Colon (tissue), 2 donors: Measurements from ENCODE around the gene GRB7.
"Not testable (repeated sequence)": the region's sequence is repeated elsewhere in the genome, so short reads cannot be mapped to it uniquely, and the experiment has no call there.

Experiments
- FAIRE-seq: peaks from 2 replicates; lab custom pipeline; 2012; peaks lifted over from hg19 to GRCh38; lab: Jason Lieb, UNC
- donor health status: control.
- donor health status: control.

Gene GRB7

GRCh38 chr17:39737760-39738567 lies at the start of gene GRB7:
Gene GRB7 (plus strand): TSS chr17:39737938. CDS start chr17:39742302, 4,364 bp downstream.
- FAIRE-seq, result no peak

GRCh38 chr17:39688475-39688835 lies 49.3 kb upstream of the GRB7 start:
- FAIRE-seq, result no peak

- no peak for FAIRE-seq
Measured at GRCh38 chr17:39688945-39689344, 48.8 kb upstream of the GRB7 start.

- no peak for FAIRE-seq
Measured at GRCh38 chr17:39694593-39694992, 43.1 kb upstream of the GRB7 start.

- FAIRE-seq, result no peak
Measured at GRCh38 chr17:39695089-39695474, 42.7 kb upstream of the GRB7 start.

- no peak for FAIRE-seq
Measured at GRCh38 chr17:39696731-39697130, 41.0 kb upstream of the GRB7 start.

GRCh38 chr17:39697961-39698360 lies 39.8 kb upstream of the GRB7 start:
- FAIRE-seq, result no peak

GRCh38 chr17:39699157-39699817 lies 38.5 kb upstream of the GRB7 start:
- not testable (repeated sequence) for FAIRE-seq

- no peak for FAIRE-seq
Measured at GRCh38 chr17:39699818-39700147, 38.0 kb upstream of the GRB7 start, which contains the start of gene ERBB2. Gene ERBB2 (plus strand): TSS chr17:39700064. CDS start chr17:39700239, 175 bp downstream.

- FAIRE-seq, result no peak
Measured at GRCh38 chr17:39700148-39700987, 37.4 kb upstream of the GRB7 start.

GRCh38 chr17:39701012-39701783 lies 36.5 kb upstream of the GRB7 start:
- no peak for FAIRE-seq

- FAIRE-seq, result no peak
Measured at GRCh38 chr17:39701784-39702422, 35.8 kb upstream of the GRB7 start.

- no peak for FAIRE-seq
Measured at GRCh38 chr17:39702901-39703893, 34.5 kb upstream of the GRB7 start.

- no peak for FAIRE-seq
Measured at GRCh38 chr17:39703913-39704312, 33.8 kb upstream of the GRB7 start.

- no peak for FAIRE-seq
Measured at GRCh38 chr17:39704821-39705551, 32.8 kb upstream of the GRB7 start.

GRCh38 chr17:39705786-39706348 lies 31.9 kb upstream of the GRB7 start:
- no peak for FAIRE-seq

GRCh38 chr17:39706383-39706782 lies 31.4 kb upstream of the GRB7 start:
- no peak for FAIRE-seq

- no peak for FAIRE-seq
Measured at GRCh38 chr17:39706921-39707337, 30.8 kb upstream of the GRB7 start.

- no peak for FAIRE-seq
Measured at GRCh38 chr17:39709319-39709997, 28.3 kb upstream of the GRB7 start.
